ENCODE data around the gene GRM4. TPM values are rescaled to one million over a fixed set of nuclear protein-coding genes. Genes with fewer than 3 reads are reported as not detected.

GRM4 gene
- total RNA-seq, 1 donor from 2014 or later: not detected

- no peak overlapping the region for H3K27ac ChIP-seq
- no peaks in the 10 kb centered on the region for H3K36me3 ChIP-seq
- peaks cover 0 to 2% of the 10 kb centered on the region in 2 donors for H3K4me1 ChIP-seq
- no peak overlapping the region for H3K4me3 ChIP-seq
- DNase-seq (ENCODE audit: low spot score in 2 of 2): peak in 1 of 2 donors; percentile 38
- no peak for TF ChIP-seq CTCF (IDR thresholded peaks at IDR 0.05)
- H3K9me3 ChIP-seq: peaks cover 0 to 17% of the 10 kb centered on the region in 2 donors
- H3K27me3 ChIP-seq: peaks cover 14% of the 10 kb centered on the region
- intact Hi-C loops (cut with DNase I): loop anchor here (2.0 kb wide), 2 partner anchors 387 to 411 kb away; no protein-coding TSS in a partner anchor
Measured at GRCh38 chr6:34155471-34156300, 9.8 kb upstream of the GRM4 start.

- intact Hi-C loops (cut with DNase I): loop anchor here (1.0 to 2.0 kb wide), 3 partner anchors 386 to 570 kb away; no protein-coding TSS in a partner anchor
- Histone ChIP-seq H3K9me3 (peaks cover 0 to 11% of the 10 kb centered on the region in 2 donors), H3K36me3 (no peaks in the 10 kb centered on the region), H3K4me1 (peaks cover 0 to 2% of the 10 kb centered on the region in 2 donors), H3K27me3 (peaks cover 14% of the 10 kb centered on the region), H3K27ac (no peak overlapping the region), H3K4me3 (peak overlapping the region in 1 of 2 donors; percentile 24)
- peak; percentile 88 to 99 (median 93) for TF ChIP-seq CTCF (IDR thresholded peaks at IDR 0.05)
- DNase-seq (ENCODE audit: low spot score in 2 of 2): peak in 1 of 2 donors; percentile 65
Measured at GRCh38 chr6:34154668-34155447, 9.0 kb upstream of the GRM4 start.

GRCh38 chr6:34152806-34153520 lies 7.1 kb upstream of the GRM4 start:
- Histone ChIP-seq H3K4me1 (peaks cover 0 to 2% of the 10 kb centered on the region in 2 donors), H3K36me3 (no peaks in the 10 kb centered on the region), H3K27me3 (peaks cover 14% of the 10 kb centered on the region), H3K9me3 (no peaks in the 10 kb centered on the region), H3K4me3 (no peak overlapping the region), H3K27ac (no peak overlapping the region)
- intact Hi-C loops (cut with DNase I): no loop called here
- DNase-seq (ENCODE audit: low spot score in 2 of 2): peak in 1 of 2 donors; percentile 37
- no peak for TF ChIP-seq CTCF (IDR thresholded peaks at IDR 0.05)

GRCh38 chr6:34152042-34152524 lies 6.2 kb upstream of the GRM4 start:
- peaks cover 0 to 2% of the 10 kb centered on the region in 2 donors for H3K4me1 ChIP-seq
- intact Hi-C loops (cut with DNase I): no loop called here
- H3K4me3 ChIP-seq: no peak overlapping the region
- H3K36me3 ChIP-seq: no peaks in the 10 kb centered on the region
- peaks cover 14% of the 10 kb centered on the region for H3K27me3 ChIP-seq
- peak in 1 of 2 donors; percentile 42 for DNase-seq (ENCODE audit: low spot score in 2 of 2)
- TF ChIP-seq CTCF (IDR thresholded peaks at IDR 0.05): no peak
- H3K9me3 ChIP-seq: no peaks in the 10 kb centered on the region
- no peak overlapping the region for H3K27ac ChIP-seq
